ENCODE measurements around the gene MIS18BP1.
A peak's percentile ranks its signal among the peaks of the same experiment; 100 is the strongest.
"Not testable (repeated sequence)": the region's sequence is repeated elsewhere in the genome, so short reads cannot be mapped to it uniquely, and the experiment has no call there.

MIS18BP1 gene

DNA sequence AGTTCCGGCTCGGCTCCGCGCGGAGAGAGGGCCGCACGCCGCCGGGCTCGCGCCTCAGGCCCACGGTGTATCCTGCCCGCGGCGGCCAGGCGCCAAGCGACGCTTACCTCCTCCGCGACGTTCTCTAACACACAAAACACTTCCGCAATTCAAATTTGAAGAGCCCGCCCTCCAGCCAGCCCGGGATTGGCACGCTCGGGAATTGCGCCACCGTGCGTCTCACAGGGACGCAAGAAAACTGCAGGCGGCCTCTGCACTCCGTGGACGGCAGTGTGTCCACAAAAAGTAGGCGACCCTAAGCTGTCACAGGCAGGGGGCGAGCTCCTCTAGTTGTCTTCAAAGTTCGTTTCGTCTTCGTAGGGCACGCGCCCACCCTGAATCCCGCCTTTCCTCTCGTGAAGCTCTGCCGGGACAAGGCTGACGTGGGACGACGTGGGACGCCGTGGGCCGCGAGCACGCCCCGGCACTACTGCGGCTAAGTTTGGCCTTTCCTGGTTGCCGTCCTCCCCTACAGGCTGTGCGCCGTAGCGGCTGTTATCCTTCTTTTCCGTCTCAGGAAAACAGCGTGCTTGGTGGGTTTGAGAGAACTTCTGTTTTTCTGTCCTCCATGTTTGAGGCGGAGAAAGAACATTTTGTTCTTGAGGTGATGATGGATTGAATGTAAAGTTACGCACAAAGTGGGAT, at the start of gene MIS18BP1:
TSS of gene MIS18BP1 (minus strand) at position 133 of the 684 bp plus-strand sequence. CDS start 5,916 bp downstream, outside the sequence.
- peak; percentile 97 for DNase-seq

DNA sequence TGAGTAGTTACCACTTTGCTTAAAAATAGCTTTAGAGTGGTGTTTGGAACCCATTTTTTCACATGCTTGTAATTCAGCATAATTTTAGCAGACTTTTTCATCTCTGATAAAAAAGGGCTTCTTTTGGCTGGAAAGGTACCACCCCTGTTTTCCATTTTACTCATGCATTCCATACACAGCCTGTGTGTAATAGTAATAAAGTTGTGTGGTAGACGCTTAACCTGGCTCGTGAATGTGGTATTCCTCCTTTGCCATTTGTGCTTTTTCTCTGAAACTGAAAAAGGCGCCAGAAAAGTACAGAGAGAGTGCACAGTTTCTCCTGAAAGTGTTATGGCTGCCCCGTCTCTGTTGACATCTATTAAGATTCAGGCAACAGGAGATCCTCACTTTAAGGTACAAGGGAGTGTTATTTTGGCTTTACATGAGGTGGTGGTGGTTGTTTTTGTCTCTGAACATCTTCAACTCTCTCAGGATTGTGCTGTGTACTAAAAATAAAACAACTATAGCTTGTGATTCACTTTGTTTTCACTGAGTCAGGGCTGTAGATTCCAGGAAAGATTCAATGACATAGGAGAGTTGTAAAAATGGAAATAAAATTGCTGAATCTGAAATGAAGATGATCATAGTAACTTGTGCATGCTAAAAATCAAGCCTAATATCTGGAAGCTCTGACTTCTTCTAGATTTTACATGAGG, 45.6 kb upstream of the MIS18BP1 start:
- no peak for DNase-seq

- not testable (repeated sequence) for DNase-seq
Measured at GRCh38 chr14:45294796-45295195, 41.8 kb upstream of the MIS18BP1 start.

DNA sequence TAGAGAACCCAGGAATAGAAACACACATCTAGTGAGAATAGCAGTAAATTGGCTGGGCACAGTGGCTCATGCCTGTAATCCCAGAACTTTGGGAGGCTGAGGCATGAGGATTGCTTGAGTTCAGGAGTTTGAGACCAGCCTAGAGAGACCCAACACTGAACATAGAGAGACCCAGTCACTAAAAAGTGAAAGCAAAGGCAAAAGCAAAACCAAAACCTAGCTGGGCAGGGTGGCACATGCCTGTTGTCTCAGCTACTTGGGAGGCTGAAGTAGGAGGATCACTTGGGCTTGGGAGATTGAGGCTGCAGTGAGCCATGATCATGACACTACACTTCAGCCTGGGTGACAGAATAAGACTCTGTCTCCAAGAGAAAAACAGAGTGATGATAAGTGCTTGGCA, 37.5 kb upstream of the MIS18BP1 start:
- no peak for DNase-seq

- no peak for DNase-seq
Measured at GRCh38 chr14:45287610-45288009, 34.6 kb upstream of the MIS18BP1 start.

- DNase-seq, result no peak
Measured at GRCh38 chr14:45284802-45285201, 31.8 kb upstream of the MIS18BP1 start.

DNA sequence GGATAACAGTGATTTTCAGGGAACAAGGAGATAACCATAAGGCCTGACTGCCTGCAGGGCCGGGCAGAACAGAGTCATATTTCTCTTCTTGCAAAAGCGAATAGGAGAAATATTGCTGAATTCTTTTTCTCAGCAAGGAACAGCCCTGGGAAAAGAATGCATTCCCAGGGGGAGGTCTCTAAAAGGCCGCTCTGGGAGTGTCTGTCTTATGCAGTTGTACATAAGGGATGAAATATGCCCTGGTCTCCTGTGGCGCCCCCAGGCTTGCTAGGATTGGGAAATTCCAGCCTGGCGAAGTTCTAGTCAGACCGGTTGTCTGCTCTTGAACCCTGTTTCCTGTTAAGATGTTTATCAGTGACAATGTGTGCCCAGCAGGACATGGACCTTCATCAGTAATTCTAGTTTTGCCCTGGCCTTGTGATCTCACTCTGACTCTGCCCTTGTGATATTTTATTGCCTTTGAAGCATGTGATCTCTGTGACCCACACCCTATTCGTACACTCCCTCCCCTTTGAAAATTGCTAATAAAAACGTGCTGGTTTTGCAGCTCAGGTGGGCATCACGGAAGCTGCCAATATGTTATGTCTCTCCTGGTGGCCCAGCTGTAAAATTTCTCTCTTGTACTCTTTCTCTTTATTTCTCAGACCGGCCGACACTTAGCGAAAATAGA, 28.9 kb upstream of the MIS18BP1 start:
- not testable (repeated sequence) for DNase-seq

GRCh38 chr14:45271858-45272537, 19.0 kb upstream of the MIS18BP1 start:
- no peak for DNase-seq

DNA sequence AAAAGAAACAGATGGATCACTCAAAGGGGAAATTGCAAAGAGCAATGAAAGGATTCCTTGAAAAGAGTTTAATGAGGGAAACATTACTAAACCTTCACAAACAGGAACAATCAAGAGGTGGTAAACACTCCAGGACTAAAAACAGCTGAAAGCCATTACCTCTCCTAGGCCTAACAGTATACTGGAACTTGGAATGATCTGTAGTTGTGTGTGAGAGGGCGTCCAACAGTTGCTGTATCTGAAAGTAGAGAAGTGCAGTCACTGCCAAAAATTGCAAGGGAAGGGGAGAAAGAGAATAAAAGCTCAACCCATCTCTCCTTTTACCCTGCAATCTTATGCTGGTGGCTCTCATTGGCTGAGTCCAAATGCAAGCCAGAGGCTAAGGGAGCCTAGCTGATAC, 17.0 kb upstream of the MIS18BP1 start:
- DNase-seq, result no peak

GRCh38 chr14:45267071-45267470, 14.1 kb upstream of the MIS18BP1 start:
- DNase-seq, result no peak

DNA sequence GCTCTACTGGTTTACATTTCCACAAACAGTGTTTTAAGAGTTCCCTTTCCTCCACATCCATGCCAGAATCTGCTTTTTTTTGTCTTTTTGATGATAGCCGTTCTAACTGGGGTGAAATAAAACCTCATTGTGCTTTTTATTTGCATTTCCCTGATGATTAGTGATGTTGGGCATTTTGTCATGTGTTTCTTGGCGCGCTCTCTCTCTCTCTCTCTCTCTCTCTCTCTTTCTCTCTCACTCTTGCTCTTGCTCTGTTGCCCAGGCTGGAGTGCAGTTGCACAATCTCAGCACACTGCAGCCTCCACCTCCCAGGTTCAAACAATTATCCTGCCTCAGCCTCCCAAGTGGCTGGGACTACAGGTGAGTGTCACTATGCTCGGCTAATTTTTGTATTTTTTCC, 9.6 kb upstream of the MIS18BP1 start:
- no peak for DNase-seq

DNA sequence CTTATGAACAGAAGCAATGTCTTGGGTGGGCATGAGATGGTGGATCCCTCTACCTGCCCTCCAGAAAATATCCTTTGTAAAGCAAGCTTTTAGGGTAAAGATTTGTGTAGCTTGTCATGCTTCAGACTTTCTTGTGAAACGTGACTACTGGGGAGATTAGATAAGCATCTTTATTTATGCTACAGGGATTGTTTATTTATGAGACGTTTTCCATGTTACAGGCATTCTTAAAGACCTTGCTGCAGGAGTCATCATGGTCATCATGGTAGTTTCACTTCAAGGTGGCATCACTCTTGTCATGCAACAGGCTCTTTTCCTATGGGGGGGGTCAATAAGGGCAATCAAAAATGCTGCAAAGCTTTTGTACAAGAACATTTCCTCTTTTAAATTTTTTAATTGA, 8.2 kb upstream of the MIS18BP1 start:
- DNase-seq, result no peak

GRCh38 chr14:45258805-45259204, 5.8 kb upstream of the MIS18BP1 start:
- no peak for DNase-seq

- DNase-seq, result no peak
Measured at GRCh38 chr14:45258073-45258472, 5.1 kb upstream of the MIS18BP1 start.

DNA sequence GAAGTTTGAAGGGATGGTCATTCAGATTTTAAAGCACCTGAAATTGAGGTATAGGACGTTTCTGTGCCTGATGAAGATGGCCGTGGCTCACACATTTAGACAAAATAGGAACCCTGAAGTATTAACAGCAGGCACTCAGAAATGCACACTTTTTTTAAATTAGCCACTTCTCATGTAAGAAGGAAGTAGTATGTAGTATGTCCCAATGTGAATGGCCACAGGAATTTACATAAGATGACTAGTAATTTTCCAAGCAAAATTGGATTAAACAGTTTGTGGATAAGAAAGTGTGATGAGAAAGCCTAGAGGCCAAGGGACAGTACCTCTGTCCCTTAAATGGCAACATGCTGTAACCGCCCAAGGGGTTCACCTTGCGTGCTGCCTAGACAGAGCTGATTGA, 1.8 kb upstream of the MIS18BP1 start:
- DNase-seq, result no peak

DNA sequence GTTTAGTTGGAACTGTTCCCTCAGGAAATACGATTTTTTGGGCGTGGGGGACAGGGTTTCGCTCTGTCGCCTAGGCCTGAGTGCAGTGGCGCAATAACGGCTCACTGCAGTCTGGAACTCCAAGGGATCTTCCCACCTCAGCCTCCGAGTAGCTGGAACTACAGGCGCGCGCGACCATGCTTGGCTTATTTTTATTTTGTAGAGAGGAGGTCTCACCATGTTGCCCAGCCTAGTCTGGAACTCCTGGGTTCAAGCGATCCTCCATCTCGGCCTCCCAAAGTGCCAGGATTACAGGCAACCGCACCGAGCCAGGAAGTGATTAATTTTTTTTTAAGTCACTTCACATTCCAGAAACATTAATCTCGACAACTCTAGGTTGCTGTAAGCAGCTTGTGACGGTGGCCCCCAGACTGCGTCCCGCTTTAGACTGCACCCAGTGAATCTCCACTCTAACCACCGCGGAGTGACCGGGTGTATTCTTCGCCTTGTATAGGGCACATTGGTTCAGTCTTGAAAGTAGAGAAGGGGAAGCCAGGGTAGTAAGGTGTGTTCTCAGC, 830 bp upstream of the MIS18BP1 start:
- no peak for DNase-seq

GRCh38 chr14:45252366-45253069, 484 bp downstream of the MIS18BP1 start:
- DNase-seq, result peak; percentile 71

- peak; percentile 56 for DNase-seq
Measured at GRCh38 chr14:45251912-45252311, 1.1 kb downstream of the MIS18BP1 start.

DNA sequence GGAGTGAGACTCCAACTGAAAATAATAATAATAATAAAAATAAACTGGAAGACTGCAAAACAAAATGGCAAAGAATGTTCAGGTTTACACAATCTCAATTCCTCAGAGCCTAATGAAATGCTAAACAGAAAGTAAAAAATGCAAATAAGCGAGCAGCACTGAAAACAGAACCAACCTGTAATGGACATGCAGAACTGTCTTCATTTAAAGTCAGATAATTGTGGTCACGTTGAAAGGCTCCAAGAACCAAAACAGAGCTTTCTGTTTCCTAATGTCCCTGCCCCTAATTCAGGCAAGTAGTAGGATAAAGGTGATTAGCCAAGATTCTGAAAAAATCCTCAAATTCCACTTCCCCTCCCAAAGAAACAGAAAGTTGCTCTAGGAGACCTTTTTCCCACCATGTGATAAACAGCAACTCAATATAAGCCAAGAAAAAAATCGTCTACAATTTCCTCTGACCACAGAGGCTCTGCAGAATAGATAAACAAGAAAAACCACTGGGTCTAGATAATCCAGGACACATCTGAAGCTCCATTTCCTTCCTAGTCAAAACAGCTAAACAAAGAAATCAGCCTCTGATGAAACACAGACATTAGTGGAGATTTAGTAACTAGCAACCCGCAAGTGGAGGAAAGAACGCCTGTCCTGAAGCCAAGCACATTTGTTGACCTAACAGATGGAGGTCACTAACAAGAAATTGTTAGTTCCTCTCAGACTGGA, 3.0 kb downstream of the MIS18BP1 start:
- no peak for DNase-seq

- no peak for DNase-seq
Measured at GRCh38 chr14:45247427-45247826, 5.6 kb downstream of the MIS18BP1 start.

- DNase-seq, result no peak
Measured at GRCh38 chr14:45246691-45247090, 6.3 kb downstream of the MIS18BP1 start.

DNA sequence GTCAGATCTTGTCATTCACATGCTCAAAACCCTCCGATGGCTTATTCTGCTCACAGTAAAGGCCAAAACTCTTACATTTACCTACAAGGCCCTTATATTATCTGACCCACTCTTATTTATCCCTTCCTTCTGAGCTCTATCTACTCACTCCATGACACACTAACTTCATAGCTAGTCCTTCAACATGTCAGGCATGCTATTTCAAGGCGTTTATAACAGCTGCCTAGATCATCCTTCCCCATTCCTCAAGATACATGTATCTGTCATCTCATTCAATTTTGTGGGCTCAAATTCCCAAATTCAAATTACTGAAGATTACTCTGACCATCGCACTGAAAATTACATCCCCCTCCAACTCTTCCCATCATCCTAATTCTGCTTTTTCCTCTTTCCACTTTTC, 6.9 kb downstream of the MIS18BP1 start:
- DNase-seq, result no peak

Measured in NCI-H2171 treated with DMSO at 0.1 percent for 48 hours (cell line).